Trophoblast cell (in vitro differentiated cells and primary cell): Measurements from ENCODE around the gene PAGE1.

Source experiments
- DNase-seq, 2 donors: peaks; one replicate each; pipeline ENCODE4 v3.0.0-alpha.2; 2016
- H2AFZ ChIP-seq: 2 replicates; pipeline ENCODE4 v1.6.1; 2013; ENCODE audit warnings: low read length, moderate library complexity, mild to moderate bottlenecking; ENCODE audit not compliant: insufficient read depth, poor library complexity
- H2AK5ac ChIP-seq: 2 replicates; pipeline ENCODE4 v1.6.1; 2013; ENCODE audit warnings: mild to moderate bottlenecking, low read length
- H2BK120ac ChIP-seq: 2 replicates; pipeline ENCODE4 v1.6.1; 2013; ENCODE audit warnings: low read length, mild to moderate bottlenecking, moderate library complexity; ENCODE audit not compliant: insufficient read depth, poor library complexity
- H2BK12ac ChIP-seq: 2 replicates; pipeline ENCODE4 v1.6.1; 2013; ENCODE audit warnings: mild to moderate bottlenecking, low read length, moderate library complexity
- H2BK5ac ChIP-seq: 2 replicates; pipeline ENCODE4 v1.6.1; 2013; ENCODE audit warnings: low read length, low read depth, moderate library complexity, mild to moderate bottlenecking; ENCODE audit not compliant: poor library complexity
- H3K14ac ChIP-seq: 2 replicates; pipeline ENCODE4 v1.6.1; 2013; ENCODE audit warnings: mild to moderate bottlenecking, low read length
- H3K18ac ChIP-seq: 2 replicates; pipeline ENCODE4 v1.6.1; 2013; ENCODE audit warnings: mild to moderate bottlenecking, low read length
- H3K23ac ChIP-seq: 2 replicates; pipeline ENCODE4 v1.6.1; 2013; ENCODE audit warnings: low read length
- H3K27ac ChIP-seq: 2 replicates; pipeline ENCODE4 v1.5.1; 2013; ENCODE audit warnings: low read depth, mild to moderate bottlenecking, inconsistent platforms, low read length, moderate library complexity
- H3K27me3 ChIP-seq: 2 replicates; pipeline ENCODE4 v1.6.1; 2013; ENCODE audit warnings: inconsistent platforms, mild to moderate bottlenecking, low read length, moderate library complexity; ENCODE audit not compliant: insufficient read depth
- H3K36me3 ChIP-seq, 2 experiments: 1 replicate in 1 of 2; 2 replicates in 1 of 2; pipeline ENCODE4 v1.6.1; 2013; ENCODE audit warnings: low read length in 2 of 2, mild to moderate bottlenecking in 2 of 2, moderate library complexity in 1 of 2; ENCODE audit not compliant: insufficient read depth in 2 of 2, control insufficient read depth in 1 of 2
- H3K4ac ChIP-seq: 2 replicates; pipeline ENCODE4 v1.6.1; 2013; ENCODE audit warnings: low read depth, mild to moderate bottlenecking, low read length, moderate library complexity
- H3K4me1 ChIP-seq, 2 experiments: 1 replicate in 1 of 2; 2 replicates in 1 of 2; pipeline ENCODE4 v1.6.1; 2013; ENCODE audit warnings: low read length in 2 of 2, mild to moderate bottlenecking in 2 of 2, moderate library complexity in 1 of 2; ENCODE audit not compliant: insufficient read depth in 2 of 2, control insufficient read depth in 1 of 2
- H3K4me2 ChIP-seq: 2 replicates; pipeline ENCODE4 v1.6.1; 2013; ENCODE audit warnings: inconsistent platforms, mild to moderate bottlenecking, low read length, moderate library complexity
- H3K4me3 ChIP-seq: 2 replicates; pipeline ENCODE4 v1.5.1; 2013; ENCODE audit warnings: mild to moderate bottlenecking, low read depth, low read length, inconsistent platforms
- H3K79me1 ChIP-seq: one replicate; pipeline ENCODE4 v1.6.1; 2013; ENCODE audit warnings: low read length
- H3K79me2 ChIP-seq: 2 replicates; pipeline ENCODE4 v1.6.1; 2013; ENCODE audit warnings: low read length, mild to moderate bottlenecking; ENCODE audit not compliant: control insufficient read depth, insufficient read depth, poor library complexity
- H3K9ac ChIP-seq: 2 replicates; pipeline ENCODE4 v1.6.1; 2013; ENCODE audit warnings: mild to moderate bottlenecking, low read length
- H3K9me3 ChIP-seq: 2 replicates; pipeline ENCODE4 v1.6.1; 2013; ENCODE audit warnings: low read depth, mild to moderate bottlenecking, control low read depth, inconsistent platforms, low read length; ENCODE audit not compliant: insufficient read depth
- H4K12ac ChIP-seq: 2 replicates; pipeline ENCODE4 v1.6.1; 2013; ENCODE audit warnings: low read depth, mild to moderate bottlenecking, low read length, moderate library complexity
- H4K8ac ChIP-seq: 2 replicates; pipeline ENCODE4 v1.6.1; 2013; ENCODE audit warnings: low read depth, mild to moderate bottlenecking, low read length, moderate library complexity
- H4K91ac ChIP-seq: one replicate; pipeline ENCODE4 v1.6.1; 2013; ENCODE audit warnings: low read depth, mild to moderate bottlenecking, low read length, moderate library complexity
- WGBS: extraction: QIAGEN DNeasy Blood & Tissue Kit; methylation state at CpG from one replicate; pipeline ENCODE4 v1.1.7; 2013; ENCODE audit warnings: missing lambda C conversion rate; ENCODE audit not compliant: insufficient read length, insufficient coverage; ENCODE audit errors: extremely low coverage; 5-methylcytosine and 5-hydroxymethylcytosine counted together

Gene PAGE1

DNA sequence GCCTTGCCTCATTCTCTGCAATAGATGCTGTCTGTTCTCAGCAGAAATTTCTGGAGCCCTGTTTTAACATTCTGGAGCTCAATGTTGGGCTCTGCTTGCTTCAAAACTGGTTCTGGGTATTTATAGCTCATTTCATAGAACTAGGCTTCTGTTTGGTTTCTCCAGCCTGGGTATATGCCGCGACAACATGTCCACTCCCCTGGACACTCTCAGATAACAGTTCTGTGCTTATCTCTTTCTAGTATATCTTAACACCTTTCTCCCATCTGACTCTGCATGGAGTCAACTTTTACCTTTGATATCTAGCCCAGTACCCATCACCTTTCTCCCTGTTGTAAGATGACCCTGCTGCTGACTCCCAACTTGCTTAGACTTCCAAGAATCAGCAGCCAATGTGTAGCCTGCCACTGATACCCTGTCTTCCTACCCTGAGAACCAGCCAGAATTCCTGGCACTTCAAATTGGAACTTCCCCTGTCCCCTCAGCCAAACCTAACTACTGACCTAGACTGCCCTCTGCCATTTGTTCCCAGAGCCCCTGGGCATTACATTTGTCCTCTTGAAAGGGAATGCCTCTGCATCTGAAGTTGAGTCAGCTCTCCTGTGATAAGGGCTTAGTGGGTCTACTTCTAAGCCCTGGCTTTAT is 20.6 kb downstream of the PAGE1 start:
- Histone ChIP-seq H2BK5ac (no peak overlapping the region), H3K27me3 (no peaks in the 10 kb centered on the region), H2BK12ac (no peak overlapping the region), H3K14ac (no peak overlapping the region), H2BK120ac (no peak overlapping the region), H3K4me3 (no peak overlapping the region), H4K12ac (no peak overlapping the region), H3K27ac (no peak overlapping the region), H3K4me1 (no peaks in the 10 kb centered on the region), H3K4me2 (no peak overlapping the region), H3K79me1 (no peaks in the 10 kb centered on the region), H3K36me3 (no peaks in the 10 kb centered on the region), H3K79me2 (no peaks in the 10 kb centered on the region), H3K18ac (no peak overlapping the region), H3K9me3 (no peaks in the 10 kb centered on the region), H2AFZ (no peak overlapping the region), H3K4ac (no peak overlapping the region), H2AK5ac (no peak overlapping the region), H3K23ac (no peak overlapping the region), H4K8ac (no peak overlapping the region), H4K91ac (no peak overlapping the region), H3K9ac (no peak overlapping the region)
- no peak for DNase-seq
- no CpG with 5 or more reads among the region's 2 CpGs for WGBS

GRCh38 chrX:49673394-49673793 is 22.4 kb downstream of the PAGE1 start:
- no peak for DNase-seq
- Histone ChIP-seq H2BK120ac (no peak overlapping the region), H3K4ac (no peak overlapping the region), H2AFZ (no peak overlapping the region), H3K4me2 (no peak overlapping the region), H3K4me3 (no peak overlapping the region), H2BK5ac (no peak overlapping the region), H3K23ac (no peak overlapping the region), H3K27me3 (no peaks in the 10 kb centered on the region), H3K36me3 (no peaks in the 10 kb centered on the region), H3K79me1 (no peaks in the 10 kb centered on the region), H3K27ac (no peak overlapping the region), H3K9ac (no peak overlapping the region), H3K4me1 (no peaks in the 10 kb centered on the region), H3K9me3 (no peaks in the 10 kb centered on the region), H4K8ac (no peak overlapping the region), H2BK12ac (no peak overlapping the region), H4K91ac (no peak overlapping the region), H2AK5ac (no peak overlapping the region), H4K12ac (no peak overlapping the region), H3K14ac (no peak overlapping the region), H3K79me2 (no peaks in the 10 kb centered on the region), H3K18ac (no peak overlapping the region)
- WGBS, result no CpG with 5 or more reads among the region's 12 CpGs

GRCh38 chrX:49664824-49665223 is 31.0 kb downstream of the PAGE1 start:
- no peaks in the 10 kb centered on the region for H3K79me2 ChIP-seq
- H3K79me1 ChIP-seq, result no peaks in the 10 kb centered on the region
- no peaks in the 10 kb centered on the region for H3K27me3 ChIP-seq
- H4K8ac ChIP-seq, result no peak overlapping the region
- no peak overlapping the region for H3K4me2 ChIP-seq
- no peak overlapping the region for H3K4ac ChIP-seq
- no peak overlapping the region for H4K91ac ChIP-seq
- no peak overlapping the region for H4K12ac ChIP-seq
- no peak overlapping the region for H3K14ac ChIP-seq
- no peak overlapping the region for H2BK12ac ChIP-seq
- no peak overlapping the region for H3K9ac ChIP-seq
- H3K4me1 ChIP-seq, result no peaks in the 10 kb centered on the region
- H2AFZ ChIP-seq, result no peak overlapping the region
- no peak for DNase-seq
- H3K36me3 ChIP-seq, result no peaks in the 10 kb centered on the region
- no peak overlapping the region for H2BK120ac ChIP-seq
- no peak overlapping the region for H3K4me3 ChIP-seq
- H2BK5ac ChIP-seq, result no peak overlapping the region
- H2AK5ac ChIP-seq, result no peak overlapping the region
- H3K27ac ChIP-seq, result no peak overlapping the region
- no peak overlapping the region for H3K23ac ChIP-seq
- peaks cover 2% of the 10 kb centered on the region for H3K9me3 ChIP-seq
- WGBS, result no CpG with 5 or more reads among the region's 10 CpGs
- no peak overlapping the region for H3K18ac ChIP-seq

GRCh38 chrX:49661881-49662280 is 33.9 kb downstream of the PAGE1 start:
- no peak overlapping the region for H3K18ac ChIP-seq
- no peak overlapping the region for H3K4ac ChIP-seq
- no peak overlapping the region for H3K9ac ChIP-seq
- H3K4me3 ChIP-seq, result no peak overlapping the region
- H3K79me2 ChIP-seq, result no peaks in the 10 kb centered on the region
- no peak overlapping the region for H2AFZ ChIP-seq
- H3K4me2 ChIP-seq, result no peak overlapping the region
- no peak overlapping the region for H4K91ac ChIP-seq
- no CpG with 5 or more reads among the region's 4 CpGs for WGBS
- H3K9me3 ChIP-seq, result no peaks in the 10 kb centered on the region
- no peak overlapping the region for H2BK12ac ChIP-seq
- no peaks in the 10 kb centered on the region for H3K79me1 ChIP-seq
- no peaks in the 10 kb centered on the region for H3K36me3 ChIP-seq
- no peaks in the 10 kb centered on the region for H3K4me1 ChIP-seq
- no peak overlapping the region for H3K27ac ChIP-seq
- H3K14ac ChIP-seq, result no peak overlapping the region
- no peak overlapping the region for H4K12ac ChIP-seq
- H4K8ac ChIP-seq, result no peak overlapping the region
- no peak for DNase-seq
- H2BK5ac ChIP-seq, result no peak overlapping the region
- no peak overlapping the region for H2AK5ac ChIP-seq
- H2BK120ac ChIP-seq, result no peak overlapping the region
- no peak overlapping the region for H3K23ac ChIP-seq
- H3K27me3 ChIP-seq, result no peaks in the 10 kb centered on the region
